ENCODE results near the gene RALGDS. TPM values are rescaled to one million over a fixed set of nuclear protein-coding genes. Genes with fewer than 3 reads are reported as not detected.
A peak's percentile ranks its signal among the peaks of the same experiment; 100 is the strongest.

RALGDS gene
- total RNA-seq, 1 donor from 2014 or later: 66.3 TPM

DNA sequence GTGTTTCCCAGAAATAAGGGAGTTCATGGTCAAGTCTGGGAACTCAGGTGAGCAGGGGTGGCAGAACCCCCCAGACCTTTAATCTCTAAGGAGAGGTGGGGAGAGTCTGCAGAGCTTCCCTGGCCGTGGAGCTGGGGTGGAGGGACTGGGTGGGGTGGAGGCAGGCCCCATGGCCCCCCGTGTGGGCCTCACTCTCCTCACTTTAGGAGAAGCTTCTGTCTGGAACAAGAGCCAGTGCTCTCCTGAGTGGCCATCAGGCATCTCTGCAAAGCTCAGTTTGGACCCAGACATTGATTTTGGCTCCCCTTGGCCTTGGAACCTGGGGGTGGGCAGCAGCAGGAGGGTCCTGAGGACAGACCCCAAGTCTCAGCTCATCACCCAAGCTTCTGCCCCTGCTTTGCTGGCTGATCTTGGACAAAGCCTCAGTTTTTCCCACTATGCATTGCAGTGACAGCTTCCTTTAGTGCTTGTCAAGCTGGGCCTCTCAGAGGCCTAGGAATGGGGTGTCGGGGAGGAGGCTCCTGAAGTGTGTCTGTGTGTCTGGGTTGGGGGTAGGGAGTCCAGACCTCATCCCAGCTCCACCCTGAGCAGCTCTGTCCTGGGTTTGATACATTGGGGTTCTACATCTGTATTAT, 46.2 kb upstream of the RALGDS start:
- H3K4me1 ChIP-seq: peaks cover 9% of the 10 kb centered on the region
- H3K27me3 ChIP-seq: no peaks in the 10 kb centered on the region
- TF ChIP-seq, protein P1, sequence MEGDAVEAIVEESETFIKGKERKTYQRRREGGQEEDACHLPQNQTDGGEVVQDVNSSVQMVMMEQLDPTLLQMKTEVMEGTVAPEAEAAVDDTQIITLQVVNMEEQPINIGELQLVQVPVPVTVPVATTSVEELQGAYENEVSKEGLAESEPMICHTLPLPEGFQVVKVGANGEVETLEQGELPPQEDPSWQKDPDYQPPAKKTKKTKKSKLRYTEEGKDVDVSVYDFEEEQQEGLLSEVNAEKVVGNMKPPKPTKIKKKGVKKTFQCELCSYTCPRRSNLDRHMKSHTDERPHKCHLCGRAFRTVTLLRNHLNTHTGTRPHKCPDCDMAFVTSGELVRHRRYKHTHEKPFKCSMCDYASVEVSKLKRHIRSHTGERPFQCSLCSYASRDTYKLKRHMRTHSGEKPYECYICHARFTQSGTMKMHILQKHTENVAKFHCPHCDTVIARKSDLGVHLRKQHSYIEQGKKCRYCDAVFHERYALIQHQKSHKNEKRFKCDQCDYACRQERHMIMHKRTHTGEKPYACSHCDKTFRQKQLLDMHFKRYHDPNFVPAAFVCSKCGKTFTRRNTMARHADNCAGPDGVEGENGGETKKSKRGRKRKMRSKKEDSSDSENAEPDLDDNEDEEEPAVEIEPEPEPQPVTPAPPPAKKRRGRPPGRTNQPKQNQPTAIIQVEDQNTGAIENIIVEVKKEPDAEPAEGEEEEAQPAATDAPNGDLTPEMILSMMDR (IDR thresholded peaks at IDR 0.05): no peak
- no peaks in the 10 kb centered on the region for H3K9me3 ChIP-seq
- intact Hi-C loops (cut with DNase I): no loop called here
- no peak overlapping the region for H3K27ac ChIP-seq
- ATAC-seq: no peak
- peak; percentile 46 for DNase-seq
- H3K36me3 ChIP-seq: no peaks in the 10 kb centered on the region
- no peak overlapping the region for H3K4me3 ChIP-seq

DNA sequence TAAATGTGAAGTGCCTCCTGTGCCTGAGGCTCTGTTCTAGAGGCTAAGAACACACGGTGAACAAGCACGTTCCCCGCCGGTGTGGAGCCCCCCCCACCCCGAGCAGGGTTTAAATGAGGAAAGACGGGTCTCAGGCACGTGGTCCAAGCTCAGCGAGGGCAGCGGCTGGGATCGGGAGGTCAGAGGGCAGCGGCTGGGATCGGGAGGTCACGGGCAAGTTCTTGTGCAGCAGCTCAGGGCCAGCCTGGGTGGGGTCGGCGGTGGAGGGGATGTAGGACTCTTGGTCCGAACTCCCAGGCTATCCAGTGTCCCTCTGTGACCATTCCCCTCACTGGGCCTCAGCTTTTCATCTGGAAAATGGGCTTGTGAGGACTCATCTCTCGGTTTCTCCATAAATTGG, 45.4 kb upstream of the RALGDS start:
- H3K36me3 ChIP-seq: no peaks in the 10 kb centered on the region
- H3K27me3 ChIP-seq: no peaks in the 10 kb centered on the region
- DNase-seq (peak; percentile 59), ATAC-seq (no peak)
- intact Hi-C loops (cut with DNase I): no loop called here
- H3K4me3 ChIP-seq: no peak overlapping the region
- no peaks in the 10 kb centered on the region for H3K9me3 ChIP-seq
- peaks cover 9% of the 10 kb centered on the region for H3K4me1 ChIP-seq
- TF ChIP-seq, protein P1 (IDR thresholded peaks at IDR 0.05): no peak
- no peak overlapping the region for H3K27ac ChIP-seq

DNA sequence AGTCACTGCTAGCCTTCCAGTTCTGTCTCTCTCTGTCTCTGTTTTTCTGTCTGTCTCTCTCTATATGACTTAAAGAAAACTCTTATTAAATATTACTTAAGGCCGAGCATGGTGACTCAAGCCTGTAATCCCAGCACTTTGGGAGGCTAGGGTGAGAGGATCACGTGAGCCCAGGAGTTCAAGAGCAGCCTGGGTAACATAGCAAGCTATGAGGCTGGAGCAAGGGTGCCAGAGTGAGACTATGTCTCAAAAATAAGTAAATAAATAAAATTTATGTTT, 44.4 kb upstream of the RALGDS start:
- Histone ChIP-seq H3K27me3 (no peaks in the 10 kb centered on the region), H3K27ac (no peak overlapping the region), H3K4me1 (peaks cover 11% of the 10 kb centered on the region), H3K4me3 (no peak overlapping the region), H3K9me3 (no peaks in the 10 kb centered on the region), H3K36me3 (no peaks in the 10 kb centered on the region)
- DNase-seq: no peak
- ATAC-seq: no peak
- intact Hi-C loops (cut with DNase I): no loop called here
- TF ChIP-seq, protein P1 (IDR thresholded peaks at IDR 0.05): no peak

DNA sequence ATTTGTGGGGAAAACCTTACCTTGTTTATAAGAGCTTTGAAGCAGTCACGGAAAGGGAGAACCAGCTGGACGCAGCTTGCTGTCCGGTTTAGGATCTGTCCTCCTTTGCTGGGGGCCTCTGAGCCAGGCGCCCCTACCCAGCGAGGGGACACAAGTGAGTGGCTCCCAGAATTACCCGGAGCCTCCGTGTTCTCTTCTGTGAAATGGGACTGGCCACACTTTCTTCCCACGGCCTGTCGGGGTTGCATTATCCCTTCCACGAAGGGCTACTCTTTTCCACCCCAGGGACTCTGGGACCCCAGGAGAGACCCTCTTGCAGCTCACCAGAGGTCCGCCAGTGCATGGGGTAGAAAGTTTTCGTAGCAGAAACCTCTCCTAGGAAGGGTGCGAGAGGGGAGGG, 43.2 kb upstream of the RALGDS start:
- TF ChIP-seq, protein P1 (IDR thresholded peaks at IDR 0.05): no peak
- intact Hi-C loops (cut with DNase I): no loop called here
- ATAC-seq (no peak), DNase-seq (no peak)
- Histone ChIP-seq H3K9me3 (no peaks in the 10 kb centered on the region), H3K36me3 (no peaks in the 10 kb centered on the region), H3K27ac (peak overlapping the region; percentile 74), H3K4me3 (peak overlapping the region; percentile 71), H3K4me1 (peaks cover 14% of the 10 kb centered on the region), H3K27me3 (no peaks in the 10 kb centered on the region)

DNA sequence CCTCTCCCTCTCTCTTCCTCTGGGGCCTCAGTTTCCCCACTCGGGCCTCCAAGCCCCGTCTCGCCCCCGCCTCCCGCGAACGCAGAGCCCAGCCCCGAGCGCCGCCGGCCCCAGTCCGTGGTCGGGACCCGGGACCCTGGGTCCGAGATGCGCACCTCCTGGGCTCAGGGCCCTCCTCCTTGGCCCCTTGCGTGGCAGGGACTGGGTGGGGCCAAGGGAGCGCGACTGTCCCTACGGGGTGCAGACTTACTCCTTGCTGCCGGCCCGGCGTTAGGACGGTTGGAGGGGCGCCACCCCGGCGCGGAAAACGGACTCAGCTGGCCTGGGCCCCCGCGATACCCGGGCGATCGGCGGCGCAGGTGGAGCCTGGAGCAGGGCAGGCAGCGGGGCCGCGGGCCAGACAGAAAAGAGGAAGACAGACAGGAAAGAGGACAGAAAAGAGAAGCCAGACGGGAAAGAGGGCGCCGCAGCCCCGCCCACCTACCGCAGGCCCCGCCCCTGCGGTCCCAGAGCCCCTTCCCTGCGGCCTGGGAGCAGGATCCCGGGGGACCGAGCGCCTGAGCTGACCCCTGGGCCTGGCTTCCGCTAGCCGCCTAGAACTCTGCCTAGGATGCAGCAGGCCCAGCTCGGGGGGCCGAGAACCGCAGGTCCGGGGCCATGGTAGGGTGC, 42.6 kb upstream of the RALGDS start, which contains the start of gene GBGT1:
Gene GBGT1, minus strand, starts transcription at position 411 of the 669 bp plus-strand sequence. CDS start 1,502 bp downstream, outside the sequence.
- peak within 1 kb of the TSS; percentile 74 for H3K27ac ChIP-seq

More for the DNA sequence above, 42.6 kb upstream of the RALGDS start, which contains the start of gene GBGT1:
- H3K36me3 ChIP-seq: no peaks in the 10 kb centered on the region
- DNase-seq (peak; percentile 87), ATAC-seq (peak; percentile 83)
- H3K4me1 ChIP-seq: peaks cover 14% of the 10 kb centered on the region
- H3K27me3 ChIP-seq: no peaks in the 10 kb centered on the region
- intact Hi-C loops (cut with DNase I): no loop called here
- no peaks in the 10 kb centered on the region for H3K9me3 ChIP-seq
- TF ChIP-seq, protein P1 (IDR thresholded peaks at IDR 0.05): no peak
- peak within 1 kb of the TSS; percentile 71 for H3K4me3 ChIP-seq

Data from upper lobe of right lung (tissue), 1 donor.